ENCODE measurements around the gene CHRM5. TPM values are rescaled to one million over a fixed set of nuclear protein-coding genes. Genes with fewer than 3 reads are reported as not detected.
A peak's percentile ranks its signal among the peaks of the same experiment; 100 is the strongest.

Gene CHRM5
- total and polyA plus RNA-seq, 2 donors (not counting 3 experiments of a cell fraction or from before 2014, with no cell fraction given), result 0.03 TPM; not detected in 1

GRCh38 chr15:34001536-34001935, 33.2 kb downstream of the CHRM5 start:
- Histone ChIP-seq H3K9me1 (replicated peaks; ENCODE audit: control insufficient read depth, extremely low read depth, insufficient read depth, low read length) (no peaks in the 10 kb centered on the region), H3K27ac (ENCODE audit: insufficient read depth, low read depth, low read length) (peak overlapping the region; percentile 48), H2AFZ (ENCODE audit: low read depth, low read length) (no peak overlapping the region), H3K4me3 (replicated peaks in 1 of 3; ENCODE audit: insufficient read depth in 1 of 3, low read depth in 1 of 3, low read length in 3 of 3) (no peak overlapping the region), H3K36me3 (ENCODE audit: control insufficient read depth in 2 of 2, extremely low read depth in 1 of 2, insufficient read depth in 2 of 2, low read length in 2 of 2) (no peaks in the 10 kb centered on the region), H3K4me2 (ENCODE audit: insufficient read depth, low read length) (no peak overlapping the region), H3K4me1 (ENCODE audit: control insufficient read depth, extremely low read depth, insufficient read depth, low read length) (peaks cover 6% of the 10 kb centered on the region), H3K9me3 (replicated peaks; ENCODE audit: control insufficient read depth, insufficient read depth, low read length) (no peaks in the 10 kb centered on the region), H3K79me2 (ENCODE audit: control insufficient read depth, insufficient read depth, low read length) (peaks cover 2% of the 10 kb centered on the region), H3K27me3 (ENCODE audit: control insufficient read depth in 2 of 2, insufficient read depth in 2 of 2, low read length in 2 of 2) (no peaks in the 10 kb centered on the region), H4K20me1 (replicated peaks; ENCODE audit: control insufficient read depth, extremely low read depth, insufficient read depth, low read length) (no peaks in the 10 kb centered on the region), H3K9ac (replicated peaks; ENCODE audit: extremely low read depth, insufficient read depth, low read length) (no peak overlapping the region)
- intact Hi-C loops (cut with micrococcal nuclease), result loop anchor here (5.0 kb wide), 1 partner anchor 36 kb away; the partner anchor contains the start of gene AVEN
- peak; percentile 66 for FAIRE-seq
- TF ChIP-seq JUN (IDR thresholded peaks at IDR 0.05; ENCODE audit: borderline replicate concordance, insufficient read depth, insufficient read length, low read depth), result no peak
- TF ChIP-seq POLR2A (IDR thresholded peaks at IDR 0.05; ENCODE audit: low read depth, low read length), result no peak
- no peak for TF ChIP-seq FOS (IDR thresholded peaks at IDR 0.05; ENCODE audit: borderline replicate concordance, insufficient read depth, low read length)
- no peak for TF ChIP-seq CTCF (IDR thresholded peaks at IDR 0.05; ENCODE audit: extremely low read depth in 1 of 2, insufficient read depth in 1 of 2, low read depth in 1 of 2, low read length in 2 of 2)
- no peak for TF ChIP-seq MYC (IDR thresholded peaks at IDR 0.05; ENCODE audit: low read depth, low read length)
- TF ChIP-seq GATA2 (IDR thresholded peaks at IDR 0.05; ENCODE audit: insufficient read depth, insufficient read length, low read depth, low read length), result no peak
- TF ChIP-seq POLR2AphosphoS5 (IDR thresholded peaks at IDR 0.05; ENCODE audit: insufficient read depth, low read depth, low read length), result no peak
- TF ChIP-seq MAX (IDR thresholded peaks at IDR 0.05; ENCODE audit: insufficient read depth, insufficient read length), result no peak
- no peak for TF ChIP-seq EZH2 (IDR thresholded peaks at IDR 0.05; ENCODE audit: borderline replicate concordance, low read depth, low read length, severe bottlenecking)
- DNase-seq (ENCODE audit: low read depth, low spot score), result peak; percentile 53
- dilution Hi-C loops (cut with MboI; ENCODE audit: extremely low pct_ligation_motif_present, low sequenced_read_pairs), result no loop called here
- no TSS peak for BruUV-seq (replicated peaks)
- ChIA-PET CTCF (interaction anchor here (0.6 to 1.2 kb wide), 4 partner anchors 10 to 301 kb away, joined by 3 to 4 read pairs (median 3); no protein-coding TSS in a partner anchor), POLR2A (interaction anchor here (0.7 kb wide), 1 partner anchor 36 kb away, joined by 4 read pairs; no protein-coding TSS in a partner anchor)

Data from endothelial cell of umbilical vein (primary cell).